Vagina (tissue), 2 donors: Measurements from ENCODE around the gene GRHL3. TPM values are rescaled to one million over a fixed set of nuclear protein-coding genes. Genes with fewer than 3 reads are reported as not detected.
A peak's percentile ranks its signal among the peaks of the same experiment; 100 is the strongest.

Experiments
- DNase-seq, 2 donors: peaks; one replicate each; pipeline ENCODE4 v3.0.0-alpha.2; 2017; ENCODE audit errors: extremely low spot score in 2 of 2
- H3K27ac ChIP-seq: fragments of 200-600 bp; sonication (generic); one replicate; pipeline ENCODE4 v1.5.1; 2019
- H3K27me3 ChIP-seq: fragments of 200-600 bp; sonication (generic); one replicate; pipeline ENCODE4 v1.5.1; 2019
- H3K36me3 ChIP-seq, 2 donors: fragments of 200-600 bp; sonication (generic); one replicate each; pipeline ENCODE4 v1.5.1; 2017 to 2019
- H3K4me1 ChIP-seq: fragments of 200-600 bp; sonication (generic); one replicate; pipeline ENCODE4 v1.5.1; 2019
- H3K4me3 ChIP-seq, 2 donors: fragments of 200-600 bp; sonication (generic); 1 replicate in 1 of 2; 2 replicates in 1 of 2; pipeline ENCODE4 v1.5.1; 2016 to 2019
- H3K9me3 ChIP-seq: fragments of 200-600 bp; sonication (generic); one replicate; pipeline ENCODE4 v1.5.1; 2019
- POLR2A ChIP-seq, 2 donors: fragments of 450-650 bp; IDR thresholded peaks; one replicate each; pipeline ENCODE4 v1.6.1; 2017; ENCODE audit warnings: antibody characterized with exemption in 2 of 2, mild to moderate bottlenecking in 2 of 2, moderate library complexity in 2 of 2
- POLR2AphosphoS5 ChIP-seq, 2 donors: sonication (generic); formaldehyde crosslinking; IDR thresholded peaks; one replicate each; pipeline ENCODE4 v1.9.0; 2017; ENCODE audit warnings: antibody characterized with exemption in 2 of 2, mild to moderate bottlenecking in 2 of 2, low read depth in 1 of 2; ENCODE audit not compliant: insufficient read depth in 1 of 2
- intact Hi-C: fragments of 100-400 bp; cut with DNase I; formaldehyde crosslinking; loops from one replicate; pipeline ENCODE4 v1.15.1; 2023
- total RNA-seq: library from RNA; depleted of rRNA; stranded (reverse); fragments of >200 nt; gene quantifications from one replicate; pipeline ENCODE4 v1.2.3, GENCODE V29; 2016
- TF ChIP-seq, protein P1 (sequence below), 3 experiments: fragments of 450-650 bp in 2 of 3; fragments of 200-600 bp in 1 of 3; sonication (generic) in 1 of 3; IDR thresholded peaks; one replicate each; pipeline ENCODE4 v1.5.1; 2017 to 2019; ENCODE audit warnings: antibody characterized with exemption in 3 of 3, mild to moderate bottlenecking in 2 of 3, moderate library complexity in 2 of 3

Gene GRHL3
- total RNA-seq, 1 donor from 2014 or later = 58.7 TPM

DNA sequence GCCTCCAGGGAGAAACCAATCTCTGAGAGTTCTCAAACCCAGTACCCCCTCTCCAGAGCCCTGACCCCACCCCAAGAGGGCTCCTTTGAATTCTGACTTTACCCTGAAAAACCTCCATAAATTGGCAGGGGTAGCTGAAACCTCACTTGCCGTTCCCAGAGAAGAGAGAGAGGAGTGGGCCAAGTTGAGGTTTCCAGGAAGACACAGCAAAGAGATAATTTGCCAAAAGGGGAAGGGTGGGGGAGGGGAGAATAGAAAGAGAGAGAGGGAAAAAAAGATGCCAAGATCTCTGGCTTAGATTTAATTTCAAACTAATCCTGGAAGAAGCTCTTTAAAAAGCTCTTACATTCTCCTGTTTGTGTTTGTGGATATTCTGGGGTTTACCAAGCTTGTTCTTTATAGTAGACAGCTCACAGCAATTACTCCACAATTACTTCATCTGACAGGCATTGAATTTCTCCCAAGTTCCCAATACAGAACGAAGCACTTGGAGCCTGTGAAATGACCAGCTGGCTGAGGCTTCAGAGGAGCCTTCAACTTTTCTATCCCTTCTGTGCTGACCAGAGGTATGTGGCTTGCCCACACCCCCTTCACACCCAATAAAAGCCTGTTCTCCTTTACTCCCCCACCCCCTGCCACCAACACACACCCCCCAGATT lies 1.1 kb upstream of the GRHL3 start:
- TF ChIP-seq POLR2A (IDR thresholded peaks at IDR 0.05) (no peak), POLR2AphosphoS5 (IDR thresholded peaks at IDR 0.05; ENCODE audit: insufficient read depth in 1 of 2, low read depth in 1 of 2) (no peak)
- TF ChIP-seq, protein P1, sequence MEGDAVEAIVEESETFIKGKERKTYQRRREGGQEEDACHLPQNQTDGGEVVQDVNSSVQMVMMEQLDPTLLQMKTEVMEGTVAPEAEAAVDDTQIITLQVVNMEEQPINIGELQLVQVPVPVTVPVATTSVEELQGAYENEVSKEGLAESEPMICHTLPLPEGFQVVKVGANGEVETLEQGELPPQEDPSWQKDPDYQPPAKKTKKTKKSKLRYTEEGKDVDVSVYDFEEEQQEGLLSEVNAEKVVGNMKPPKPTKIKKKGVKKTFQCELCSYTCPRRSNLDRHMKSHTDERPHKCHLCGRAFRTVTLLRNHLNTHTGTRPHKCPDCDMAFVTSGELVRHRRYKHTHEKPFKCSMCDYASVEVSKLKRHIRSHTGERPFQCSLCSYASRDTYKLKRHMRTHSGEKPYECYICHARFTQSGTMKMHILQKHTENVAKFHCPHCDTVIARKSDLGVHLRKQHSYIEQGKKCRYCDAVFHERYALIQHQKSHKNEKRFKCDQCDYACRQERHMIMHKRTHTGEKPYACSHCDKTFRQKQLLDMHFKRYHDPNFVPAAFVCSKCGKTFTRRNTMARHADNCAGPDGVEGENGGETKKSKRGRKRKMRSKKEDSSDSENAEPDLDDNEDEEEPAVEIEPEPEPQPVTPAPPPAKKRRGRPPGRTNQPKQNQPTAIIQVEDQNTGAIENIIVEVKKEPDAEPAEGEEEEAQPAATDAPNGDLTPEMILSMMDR (IDR thresholded peaks at IDR 0.05) = no peak
- Histone ChIP-seq H3K4me1 (peaks cover 44% of the 10 kb centered on the region), H3K9me3 (no peaks in the 10 kb centered on the region), H3K36me3 (no peaks in the 10 kb centered on the region), H3K27me3 (no peaks in the 10 kb centered on the region), H3K27ac (peak overlapping the region; percentile 1), H3K4me3 (no peak overlapping the region)
- intact Hi-C loops = no loop called here
- no peak for DNase-seq

DNA sequence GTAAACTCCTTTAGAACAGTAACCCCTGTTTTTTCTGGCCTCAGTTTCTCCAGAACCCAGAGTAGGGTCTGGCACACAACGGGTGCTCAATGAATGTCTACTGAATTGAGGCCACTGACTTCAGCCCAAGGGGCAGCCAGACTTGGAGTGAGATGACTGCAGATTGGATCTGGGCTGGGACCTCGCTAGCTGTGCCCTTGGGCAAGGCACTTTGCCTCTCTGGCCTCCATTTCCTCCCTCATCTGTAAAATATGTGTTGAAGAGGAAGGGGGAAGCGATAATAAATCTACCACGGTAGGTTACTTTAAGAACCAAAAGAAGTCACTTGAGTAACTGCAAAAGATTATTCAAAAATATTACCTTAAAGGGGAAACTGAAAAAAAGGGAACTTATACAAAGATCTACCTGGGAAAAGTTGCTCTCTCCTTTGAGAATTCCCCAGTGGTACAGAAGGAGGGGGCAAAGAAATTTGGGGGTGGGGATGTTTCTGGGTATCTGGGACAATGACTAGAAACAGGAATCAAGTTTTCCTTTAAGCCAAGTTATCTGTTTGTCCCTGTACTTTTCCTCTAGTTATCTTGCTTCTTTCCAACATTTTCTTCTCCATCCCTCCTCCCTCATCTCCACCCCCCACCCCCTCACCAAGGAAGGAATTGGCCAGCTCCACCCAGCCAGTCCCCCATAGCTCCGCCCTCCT lies 394 bp upstream of the GRHL3 start:
- Histone ChIP-seq H3K36me3 (no peaks in the 10 kb centered on the region), H3K27me3 (no peaks in the 10 kb centered on the region), H3K4me1 (peaks cover 44% of the 10 kb centered on the region), H3K27ac (peak overlapping the region; percentile 1), H3K9me3 (no peaks in the 10 kb centered on the region), H3K4me3 (peak overlapping the region; percentile 13 to 56)
- intact Hi-C loops = no loop called here
- no peak for DNase-seq
- TF ChIP-seq, protein P1 (IDR thresholded peaks at IDR 0.05) = no peak
- TF ChIP-seq POLR2A (IDR thresholded peaks at IDR 0.05) (no peak), POLR2AphosphoS5 (IDR thresholded peaks at IDR 0.05; ENCODE audit: insufficient read depth in 1 of 2, low read depth in 1 of 2) (no peak)

DNA sequence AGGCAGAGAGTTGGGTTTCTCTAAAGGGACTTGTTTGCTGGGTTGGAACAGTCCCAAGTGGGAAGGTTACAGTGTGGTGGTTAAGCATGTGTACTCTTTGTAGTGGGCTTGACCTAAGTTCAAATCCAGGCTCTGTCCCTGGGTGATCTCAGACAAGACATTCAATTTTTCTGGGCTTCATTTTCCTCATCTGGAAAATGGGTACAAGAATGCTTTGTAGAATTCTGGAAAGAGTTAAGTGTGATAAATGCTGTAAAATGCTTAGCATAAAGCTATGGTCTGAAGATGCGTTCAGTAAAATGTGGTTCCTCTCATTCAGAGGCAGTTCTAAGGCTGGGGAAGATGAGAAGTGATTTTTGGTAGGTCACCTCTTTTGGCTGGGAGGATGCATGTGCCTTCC lies 805 bp downstream of the GRHL3 start:
- Histone ChIP-seq H3K27me3 (no peaks in the 10 kb centered on the region), H3K36me3 (no peaks in the 10 kb centered on the region), H3K9me3 (no peaks in the 10 kb centered on the region), H3K27ac (peak overlapping the region; percentile 64), H3K4me3 (peak overlapping the region; percentile 13 to 56), H3K4me1 (peaks cover 44% of the 10 kb centered on the region)
- DNase-seq = no peak
- intact Hi-C loops = no loop called here
- TF ChIP-seq, protein P1 (IDR thresholded peaks at IDR 0.05) = no peak
- TF ChIP-seq POLR2AphosphoS5 (IDR thresholded peaks at IDR 0.05; ENCODE audit: insufficient read depth in 1 of 2, low read depth in 1 of 2) (no peak), POLR2A (IDR thresholded peaks at IDR 0.05) (no peak)

DNA sequence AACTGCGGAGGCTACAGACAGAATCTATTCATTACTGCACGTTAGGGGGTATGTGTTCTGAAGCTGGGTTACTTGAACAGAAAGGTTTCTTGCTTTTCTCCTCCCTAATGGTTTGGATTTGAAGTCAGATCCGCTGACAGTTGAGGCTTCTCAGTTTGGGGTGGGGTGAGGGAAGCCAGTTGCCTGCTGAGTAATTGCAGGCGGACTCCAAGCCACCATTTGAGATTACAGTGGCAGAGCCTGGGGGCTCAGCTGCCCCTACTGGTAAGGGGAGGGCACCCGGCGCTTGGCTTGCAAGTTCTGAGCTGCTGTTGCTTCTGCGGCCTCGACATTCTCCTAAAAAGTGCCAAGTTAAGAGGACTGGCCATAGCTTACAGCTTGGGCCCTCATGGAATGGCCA lies 2.0 kb downstream of the GRHL3 start:
- Histone ChIP-seq H3K27me3 (no peaks in the 10 kb centered on the region), H3K4me3 (peak overlapping the region; percentile 56 to 57), H3K27ac (peak overlapping the region; percentile 76), H3K36me3 (no peaks in the 10 kb centered on the region), H3K4me1 (peaks cover 44% of the 10 kb centered on the region), H3K9me3 (no peaks in the 10 kb centered on the region)
- TF ChIP-seq POLR2AphosphoS5 (IDR thresholded peaks at IDR 0.05; ENCODE audit: insufficient read depth in 1 of 2, low read depth in 1 of 2) (no peak), POLR2A (IDR thresholded peaks at IDR 0.05) (no peak)
- TF ChIP-seq, protein P1 (IDR thresholded peaks at IDR 0.05) = no peak
- no peak for DNase-seq
- intact Hi-C loops = no loop called here
